ENCODE results near the gene SCG3.

The SCG3 gene

GRCh38 chr15:51731549-51732267 is 50.4 kb downstream of the SCG3 start:
- no peak for FAIRE-seq

GRCh38 chr15:51732646-51733045 is 51.3 kb downstream of the SCG3 start:
- FAIRE-seq, result no peak

DNA sequence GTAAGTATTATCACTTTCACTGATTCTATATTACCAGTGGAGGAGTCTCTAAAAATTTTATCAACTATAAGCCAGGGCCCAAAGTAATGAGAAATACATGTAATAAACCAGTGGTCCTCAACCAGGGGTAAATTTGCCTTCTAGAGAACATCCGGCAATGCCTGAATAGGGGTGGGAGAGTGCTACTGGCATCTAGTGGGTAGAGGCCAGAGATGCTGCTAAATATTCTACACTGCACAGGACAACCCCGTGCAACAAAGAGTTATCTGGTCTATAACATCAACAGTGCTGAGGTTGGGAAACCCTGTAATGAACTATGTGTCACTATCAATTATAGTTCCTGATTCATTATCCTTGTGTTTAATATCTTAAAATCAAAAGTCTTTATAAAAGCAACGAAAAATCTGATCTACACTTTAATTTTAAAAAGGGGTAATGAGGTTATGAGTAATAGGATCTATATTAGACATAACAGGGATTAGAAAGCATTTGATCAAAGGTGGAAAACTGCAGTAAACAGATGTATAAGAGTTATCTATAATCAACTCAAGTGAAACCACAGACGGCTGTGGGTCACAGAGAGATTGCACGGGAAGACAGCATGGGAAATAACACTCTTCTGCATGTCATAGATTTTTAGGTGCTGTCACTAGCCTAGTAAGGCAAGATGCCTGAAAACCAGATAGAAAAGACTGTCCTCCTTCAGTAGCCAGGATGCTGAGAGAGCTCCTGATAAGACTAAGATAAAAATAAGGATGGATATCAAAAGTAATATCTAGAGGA is 54.1 kb downstream of the SCG3 start:
- FAIRE-seq, result no peak

GRCh38 chr15:51736069-51736468 is 54.8 kb downstream of the SCG3 start:
- FAIRE-seq, result no peak

- no peak for FAIRE-seq
These were observed 55.6 kb downstream of the SCG3 start for GRCh38 chr15:51736751-51737521.

GRCh38 chr15:51737522-51738305 is 56.4 kb downstream of the SCG3 start, which contains the start of gene LYSMD2:
Gene LYSMD2 (minus strand): TSS chr15:51737655. CDS start chr15:51737622, 33 bp downstream.
- no peak for FAIRE-seq

DNA sequence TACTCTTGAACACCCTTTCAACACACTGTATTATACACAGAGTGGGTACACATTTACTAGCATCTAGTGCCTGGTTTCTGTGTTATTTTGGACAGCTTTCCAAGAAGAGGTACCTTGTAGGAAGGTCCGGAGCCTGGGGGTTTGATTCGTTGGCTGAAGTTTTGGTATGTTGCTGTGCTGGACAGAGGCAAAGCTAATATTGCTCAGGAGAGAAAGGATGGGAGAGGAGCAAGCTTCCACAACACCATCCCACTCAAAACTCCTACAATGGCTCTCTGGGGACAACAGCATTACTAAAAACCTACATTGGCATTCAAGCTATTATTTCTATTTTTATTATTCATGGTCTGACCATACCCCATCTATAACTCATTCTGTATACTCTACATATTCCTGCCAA is 57.2 kb downstream of the SCG3 start:
- FAIRE-seq, result no peak

- no peak for FAIRE-seq
These were observed 57.9 kb downstream of the SCG3 start for GRCh38 chr15:51739061-51739712.

GRCh38 chr15:51749307-51749706 is 68.0 kb downstream of the SCG3 start:
- no peak for FAIRE-seq

- no peak for FAIRE-seq
These were observed 68.9 kb downstream of the SCG3 start for GRCh38 chr15:51750186-51750585.

DNA sequence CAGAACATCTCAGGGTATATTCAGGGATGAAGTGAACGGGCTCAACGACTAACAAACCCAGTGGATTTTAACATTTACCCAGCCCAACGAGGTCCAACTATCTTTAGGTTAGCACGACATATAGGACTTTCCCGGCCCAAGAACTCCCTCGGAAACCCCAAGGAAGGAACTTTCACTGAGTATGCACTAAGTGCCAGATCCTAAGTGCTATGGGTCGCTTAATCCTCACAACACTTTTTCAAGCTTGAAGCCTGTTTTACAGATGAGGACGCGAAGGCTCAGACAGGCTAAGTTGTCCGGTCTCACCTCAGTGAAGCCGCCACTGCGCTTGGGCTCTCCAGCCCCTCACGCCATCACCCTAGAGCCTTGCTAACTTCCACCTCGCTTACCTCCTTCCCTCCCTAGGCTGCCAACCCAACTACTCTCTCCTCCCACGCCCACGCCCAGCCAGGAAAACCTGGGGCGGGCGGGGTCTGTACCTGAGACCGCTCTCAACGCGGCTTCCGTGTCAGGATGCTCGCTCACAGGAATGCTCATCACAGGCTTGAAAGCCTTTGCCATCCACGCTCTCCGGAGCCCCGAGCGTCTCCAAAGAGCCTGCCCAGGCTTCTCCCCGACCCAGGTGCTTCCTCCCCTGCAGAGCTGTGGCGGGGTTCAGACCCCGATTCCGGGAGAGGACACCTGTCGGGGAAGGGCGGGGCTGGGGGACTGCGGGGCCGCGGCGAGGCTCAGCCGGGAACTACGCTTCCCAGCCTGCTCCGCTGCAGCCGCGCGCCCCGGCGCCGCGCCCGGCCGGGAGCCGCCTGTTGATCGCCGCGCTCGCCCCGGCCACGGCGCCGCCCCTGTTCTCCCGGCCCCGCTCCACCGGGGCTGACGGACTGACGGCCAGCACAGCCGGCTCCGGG is 69.7 kb downstream of the SCG3 start, which contains the start of gene TMOD2:
Gene TMOD2 (plus strand): TSS at position 806 of the 905 bp plus-strand sequence. CDS start 14,845 bp downstream, outside the sequence.
- FAIRE-seq, result no peak

GRCh38 chr15:51751697-51752683 is 70.7 kb downstream of the SCG3 start:
- no peak for FAIRE-seq

DNA sequence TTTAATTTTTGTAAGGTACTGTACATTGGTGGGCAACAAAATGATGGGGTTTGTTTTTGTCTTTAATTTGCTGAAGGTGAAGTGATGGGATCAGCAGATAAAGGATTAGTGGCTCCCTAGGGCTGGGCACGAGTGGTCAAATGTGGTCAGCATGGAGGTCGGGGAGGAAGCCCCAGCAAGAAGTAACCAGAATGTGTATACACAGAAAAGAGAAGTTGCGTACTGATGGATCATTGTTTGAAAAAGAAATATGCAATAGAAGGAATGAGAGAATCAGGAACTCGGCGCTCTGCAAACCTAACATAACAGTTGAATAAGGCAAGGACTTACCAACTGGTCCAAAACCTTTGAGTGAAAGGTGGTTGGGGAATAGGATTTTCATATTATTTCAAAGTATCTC is 71.6 kb downstream of the SCG3 start:
- no peak for FAIRE-seq

DNA sequence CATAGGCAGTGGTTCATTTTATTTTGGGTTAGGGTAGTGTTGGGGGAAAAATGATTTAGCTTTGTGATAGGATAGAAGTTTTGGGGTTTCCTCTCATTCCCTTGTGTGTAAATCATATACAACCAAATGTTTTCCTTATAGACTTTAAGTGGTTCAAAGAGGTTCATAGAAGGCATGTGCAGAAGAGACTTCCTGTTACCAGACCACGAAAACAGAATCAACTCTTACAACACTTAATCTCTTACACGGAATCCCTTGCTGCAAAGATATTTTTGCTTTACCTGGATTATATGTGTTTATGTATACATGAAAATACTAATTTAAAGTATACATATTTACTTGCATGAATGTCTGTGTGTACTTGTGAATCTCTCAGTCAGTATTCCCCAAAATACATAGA is 73.0 kb downstream of the SCG3 start:
- no peak for FAIRE-seq

DNA sequence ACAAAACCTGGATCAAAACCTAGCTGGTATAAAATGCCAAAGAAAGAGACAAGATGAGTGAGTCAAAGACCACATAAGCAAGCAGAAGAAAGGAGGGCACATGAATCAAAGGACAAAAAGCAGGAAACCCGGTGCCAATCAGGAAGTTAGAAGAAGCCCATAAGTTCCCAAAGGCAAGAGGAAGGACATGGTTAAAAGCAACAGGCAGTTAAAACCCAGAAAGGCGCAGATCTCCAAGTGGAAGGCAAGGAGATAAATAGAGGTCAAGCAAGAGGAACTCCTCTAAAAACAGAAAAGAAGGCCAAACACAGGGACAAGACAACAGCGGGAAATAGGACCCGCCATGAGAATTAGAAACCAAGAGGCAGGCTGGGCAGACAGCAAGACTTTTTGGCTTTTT is 74.5 kb downstream of the SCG3 start:
- no peak for FAIRE-seq

DNA sequence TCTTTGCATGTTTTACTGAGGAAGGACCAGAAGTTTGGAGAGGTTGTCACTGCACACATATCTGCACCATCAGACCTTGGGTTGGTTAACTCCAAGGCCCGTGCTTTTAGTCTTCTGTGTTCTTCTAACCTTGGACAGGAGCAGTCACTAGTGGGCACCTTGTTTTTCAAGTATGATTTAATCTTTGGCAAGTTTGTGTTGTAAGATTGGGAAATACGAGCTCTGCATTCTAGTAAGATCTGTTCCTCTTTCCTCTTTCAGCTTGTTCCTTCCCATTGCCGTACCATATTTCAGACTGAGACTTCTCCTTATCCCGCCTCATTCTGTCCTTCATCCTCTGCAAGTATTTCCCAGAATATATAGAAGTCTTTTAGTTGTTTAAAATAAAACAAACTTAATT is 75.2 kb downstream of the SCG3 start:
- no peak for FAIRE-seq

GRCh38 chr15:51757450-51757849 is 76.1 kb downstream of the SCG3 start:
- no peak for FAIRE-seq

GRCh38 chr15:51758645-51759044 is 77.3 kb downstream of the SCG3 start:
- FAIRE-seq, result no peak

DNA sequence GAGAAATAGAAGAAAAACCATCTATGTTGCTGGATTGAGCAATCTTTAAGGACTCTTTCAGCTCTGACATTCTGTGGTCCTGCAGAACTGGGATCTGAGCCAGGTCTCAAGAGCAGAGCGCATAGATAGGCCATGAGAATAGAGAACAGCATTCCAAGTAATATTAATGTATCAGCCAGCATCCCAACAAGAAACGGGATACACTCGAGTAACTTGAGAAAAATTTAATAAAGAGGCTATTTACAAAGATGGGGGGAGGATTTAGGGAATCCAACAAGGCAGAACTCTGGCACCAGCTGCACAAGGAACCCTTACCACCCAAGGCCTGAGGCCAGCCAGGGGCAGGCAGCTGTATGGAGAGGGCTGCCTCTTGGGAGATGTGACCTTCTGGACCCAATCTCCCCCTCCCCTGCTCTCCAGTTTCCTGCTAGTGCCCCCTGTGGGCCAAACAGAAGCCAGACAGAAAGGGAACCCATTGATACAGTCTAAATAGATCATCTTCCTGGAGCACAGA is 78.3 kb downstream of the SCG3 start:
- no peak for FAIRE-seq

All from endometrium (tissue), 2 donors.